Measurements from ENCODE around the gene SPAG16.

GRCh38 chr2:214034417-214034816 lies 750.2 kb downstream of the SPAG16 start:
- TF ChIP-seq REST (IDR thresholded peaks at IDR 0.05; ENCODE audit: low read depth) (no peak), TCF12 (IDR thresholded peaks at IDR 0.05; ENCODE audit: low read depth) (peak; percentile 95), CREB1 (IDR thresholded peaks at IDR 0.05; ENCODE audit: low read depth) (no peak), RAD21 (IDR thresholded peaks at IDR 0.05; ENCODE audit: low read depth) (no peak), USF1 (IDR thresholded peaks at IDR 0.05) (no peak)

Measured in Ishikawa (cell line).